ENCODE results near the gene ADSL. TPM values are rescaled to one million over a fixed set of nuclear protein-coding genes. Genes with fewer than 3 reads are reported as not detected.

Gene ADSL
- total RNA-seq, 2 donors from 2014 or later, result 63.9 to 64.5 TPM

DNA sequence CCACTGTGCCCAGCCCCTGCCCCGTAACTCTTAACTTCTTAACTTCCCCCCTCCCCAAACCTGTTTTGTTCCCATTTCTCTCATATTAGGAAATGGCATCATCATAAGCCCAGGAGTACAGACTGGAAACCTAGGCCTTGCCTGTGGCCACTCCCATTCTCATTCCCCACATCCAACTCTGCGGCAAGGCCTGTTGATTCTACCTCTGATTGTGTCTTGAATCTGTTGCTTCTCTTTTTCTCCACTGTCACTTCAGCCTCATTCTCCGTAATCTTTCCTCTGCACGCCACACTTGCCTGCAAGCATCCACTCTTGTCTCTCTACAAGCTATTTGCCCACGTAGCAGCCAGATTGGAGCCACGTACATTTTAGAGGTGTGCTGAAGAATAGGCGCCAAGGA lies 49.3 kb downstream of the ADSL start:
- no peaks in the 10 kb centered on the region for H3K9me3 ChIP-seq
- H3K4me3 ChIP-seq, result no peak overlapping the region
- peak overlapping the region; percentile 85 to 90 for H3K27ac ChIP-seq
- TF ChIP-seq, protein P1, sequence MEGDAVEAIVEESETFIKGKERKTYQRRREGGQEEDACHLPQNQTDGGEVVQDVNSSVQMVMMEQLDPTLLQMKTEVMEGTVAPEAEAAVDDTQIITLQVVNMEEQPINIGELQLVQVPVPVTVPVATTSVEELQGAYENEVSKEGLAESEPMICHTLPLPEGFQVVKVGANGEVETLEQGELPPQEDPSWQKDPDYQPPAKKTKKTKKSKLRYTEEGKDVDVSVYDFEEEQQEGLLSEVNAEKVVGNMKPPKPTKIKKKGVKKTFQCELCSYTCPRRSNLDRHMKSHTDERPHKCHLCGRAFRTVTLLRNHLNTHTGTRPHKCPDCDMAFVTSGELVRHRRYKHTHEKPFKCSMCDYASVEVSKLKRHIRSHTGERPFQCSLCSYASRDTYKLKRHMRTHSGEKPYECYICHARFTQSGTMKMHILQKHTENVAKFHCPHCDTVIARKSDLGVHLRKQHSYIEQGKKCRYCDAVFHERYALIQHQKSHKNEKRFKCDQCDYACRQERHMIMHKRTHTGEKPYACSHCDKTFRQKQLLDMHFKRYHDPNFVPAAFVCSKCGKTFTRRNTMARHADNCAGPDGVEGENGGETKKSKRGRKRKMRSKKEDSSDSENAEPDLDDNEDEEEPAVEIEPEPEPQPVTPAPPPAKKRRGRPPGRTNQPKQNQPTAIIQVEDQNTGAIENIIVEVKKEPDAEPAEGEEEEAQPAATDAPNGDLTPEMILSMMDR (IDR thresholded peaks at IDR 0.05), result no peak
- TF ChIP-seq POLR2A (IDR thresholded peaks at IDR 0.05) (no peak), POLR2AphosphoS5 (IDR thresholded peaks at IDR 0.05) (no peak)
- H3K4me1 ChIP-seq (replicated peaks), result peaks cover 6% of the 10 kb centered on the region
- intact Hi-C loops (cut with DNase I), result no loop called here
- no peak for DNase-seq (ENCODE audit: low spot score)
- no peaks in the 10 kb centered on the region for H3K27me3 ChIP-seq (replicated peaks; ENCODE audit: insufficient read depth)
- WGBS, result 93% methylated on average over 7 of the region's 7 CpGs
- no peaks in the 10 kb centered on the region for H3K36me3 ChIP-seq

GRCh38 chr22:40396882-40397281 lies 50.6 kb downstream of the ADSL start:
- no peak overlapping the region for H3K4me3 ChIP-seq
- no peaks in the 10 kb centered on the region for H3K27me3 ChIP-seq (replicated peaks; ENCODE audit: insufficient read depth)
- no peaks in the 10 kb centered on the region for H3K36me3 ChIP-seq
- H3K9me3 ChIP-seq, result no peaks in the 10 kb centered on the region
- 20% methylated on average over 4 of the region's 4 CpGs for WGBS
- DNase-seq (ENCODE audit: low spot score), result peak; percentile 94
- intact Hi-C loops (cut with DNase I), result no loop called here
- TF ChIP-seq POLR2A (IDR thresholded peaks at IDR 0.05), result peak; percentile 13
- TF ChIP-seq, protein P1 (IDR thresholded peaks at IDR 0.05), result no peak
- peak; percentile 98 for TF ChIP-seq POLR2AphosphoS5 (IDR thresholded peaks at IDR 0.05)
- H3K27ac ChIP-seq, result peak overlapping the region; percentile 85 to 90
- H3K4me1 ChIP-seq (replicated peaks), result peaks cover 6% of the 10 kb centered on the region

GRCh38 chr22:40397396-40397795 lies 51.1 kb downstream of the ADSL start:
- H3K4me3 ChIP-seq, result no peak overlapping the region
- H3K36me3 ChIP-seq, result no peaks in the 10 kb centered on the region
- H3K9me3 ChIP-seq, result no peaks in the 10 kb centered on the region
- DNase-seq (ENCODE audit: low spot score), result no peak
- intact Hi-C loops (cut with DNase I), result no loop called here
- 57% methylated on average over 1 of the region's 1 CpG for WGBS
- peak overlapping the region; percentile 85 to 90 for H3K27ac ChIP-seq
- H3K27me3 ChIP-seq (replicated peaks; ENCODE audit: insufficient read depth), result no peaks in the 10 kb centered on the region
- no peak for TF ChIP-seq POLR2A (IDR thresholded peaks at IDR 0.05)
- no peak for TF ChIP-seq POLR2AphosphoS5 (IDR thresholded peaks at IDR 0.05)
- TF ChIP-seq, protein P1 (IDR thresholded peaks at IDR 0.05), result no peak
- H3K4me1 ChIP-seq (replicated peaks), result peaks cover 6% of the 10 kb centered on the region

- no peaks in the 10 kb centered on the region for H3K27me3 ChIP-seq (replicated peaks; ENCODE audit: insufficient read depth)
- DNase-seq (ENCODE audit: low spot score), result no peak
- H3K4me3 ChIP-seq, result no peak overlapping the region
- 85% methylated on average over 2 of the region's 2 CpGs for WGBS
- intact Hi-C loops (cut with DNase I), result no loop called here
- peak overlapping the region in 1 of 2 donors; percentile 12 for H3K27ac ChIP-seq
- TF ChIP-seq, protein P1 (IDR thresholded peaks at IDR 0.05), result no peak
- TF ChIP-seq POLR2AphosphoS5 (IDR thresholded peaks at IDR 0.05), result no peak
- TF ChIP-seq POLR2A (IDR thresholded peaks at IDR 0.05), result no peak
- H3K36me3 ChIP-seq, result peaks cover 0 to under 1% of the 10 kb centered on the region in 2 donors
- H3K9me3 ChIP-seq, result no peaks in the 10 kb centered on the region
- H3K4me1 ChIP-seq (replicated peaks), result peaks cover 6% of the 10 kb centered on the region
Observed at GRCh38 chr22:40399621-40400020, 53.3 kb downstream of the ADSL start.

DNA sequence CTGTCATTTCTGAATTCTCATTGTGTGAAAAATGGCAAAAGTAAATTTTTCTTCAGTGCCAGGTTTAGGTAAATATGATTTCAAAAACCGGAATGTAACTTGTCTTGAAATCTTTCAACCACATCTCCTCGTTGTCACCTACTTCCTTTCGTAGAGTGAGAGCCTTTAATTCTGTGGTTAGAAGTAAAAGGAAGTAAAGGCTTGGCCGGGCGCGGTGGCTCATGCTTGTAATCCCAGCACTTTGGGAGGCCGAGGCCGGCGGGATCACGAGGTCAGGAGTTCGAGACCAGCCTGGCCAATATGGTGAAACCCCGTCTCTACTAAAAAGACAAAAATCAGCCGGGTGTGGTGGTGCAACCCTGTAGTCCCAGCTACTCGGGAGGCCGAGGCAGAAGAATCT lies 53.9 kb downstream of the ADSL start:
- Histone ChIP-seq H3K4me1 (replicated peaks) (peaks cover 6% of the 10 kb centered on the region), H3K4me3 (no peak overlapping the region), H3K27ac (no peak overlapping the region), H3K27me3 (replicated peaks; ENCODE audit: insufficient read depth) (no peaks in the 10 kb centered on the region), H3K9me3 (no peaks in the 10 kb centered on the region), H3K36me3 (peaks cover 0 to 6% of the 10 kb centered on the region in 2 donors)
- TF ChIP-seq POLR2A (IDR thresholded peaks at IDR 0.05) (no peak), POLR2AphosphoS5 (IDR thresholded peaks at IDR 0.05) (no peak)
- TF ChIP-seq, protein P1 (IDR thresholded peaks at IDR 0.05), result no peak
- WGBS, result 86% methylated on average over 15 of the region's 15 CpGs
- intact Hi-C loops (cut with DNase I), result no loop called here
- DNase-seq (ENCODE audit: low spot score), result no peak
